ENCODE measurements around the gene EFNA3. TPM values are rescaled to one million over a fixed set of nuclear protein-coding genes. Genes with fewer than 3 reads are reported as not detected.

EFNA3 gene
- 0.66 and 1.9 TPM in 2 replicates for total RNA-seq

GRCh38 chr1:155078469-155079209, at the start of gene EFNA3:
Gene EFNA3, plus strand, starts transcription at chr1:155078837. Its CDS starts 105 bp downstream, at chr1:155078942.

GRCh38 chr1:155033524-155033923, 45.1 kb upstream of the EFNA3 start, which contains the start of the genes DCST1 and DCST2:
Gene DCST1, plus strand, starts transcription at chr1:155033824. Its CDS starts 213 bp downstream, at chr1:155034037.
Gene DCST2, minus strand, starts transcription at chr1:155033781. Its CDS starts 80 bp downstream, at chr1:155033701.

GRCh38 chr1:155050560-155051341, 27.9 kb upstream of the EFNA3 start, which contains the start of gene ADAM15:
Gene ADAM15, plus strand, starts transcription at chr1:155051316. Its CDS starts 71 bp downstream, at chr1:155051387.

GRCh38 chr1:155063550-155064110, 15.0 kb upstream of the EFNA3 start, which contains the start of gene EFNA4:
Gene EFNA4, plus strand, starts transcription at chr1:155063740. Its CDS starts 84 bp downstream, at chr1:155063824.

GRCh38 chr1:155127105-155127966, 48.7 kb downstream of the EFNA3 start, which contains the start of gene EFNA1:
Gene EFNA1, plus strand, starts transcription at chr1:155127876. Its CDS starts 102 bp downstream, at chr1:155127978.

GRCh38 chr1:155135415-155136028, 56.9 kb downstream of the EFNA3 start, which contains the start of gene SLC50A1:
Gene SLC50A1, plus strand, starts transcription at chr1:155135852. Its CDS starts 60 bp downstream, at chr1:155135912.

Small RNA genes within 50 kb of the gene (small RNA-seq; reads per million reads assigned to genes)
- not detected for gene RF00019

Other genes with a start within 250 kb of the EFNA3 start
- gene KCNN3, start 208.6 kb upstream of the EFNA3 start, total RNA-seq: 0.40 and 0.93 TPM in 2 replicates
- 9.2 and 10.5 TPM in 2 replicates for gene PMVK, start 142.1 kb upstream of the EFNA3 start, total RNA-seq
- 41.5 and 42.0 TPM in 2 replicates for gene PBXIP1, start 122.7 kb upstream of the EFNA3 start, total RNA-seq
- 11.3 and 12.6 TPM in 2 replicates for gene PYGO2, start 117.1 kb upstream of the EFNA3 start, total RNA-seq
- 248 and 273 TPM in 2 replicates for gene SHC1, start 108.1 kb upstream of the EFNA3 start, total RNA-seq
- gene CKS1B, start 104.2 kb upstream of the EFNA3 start, total RNA-seq: 116 and 126 TPM in 2 replicates
- gene FLAD1, start 95.5 kb upstream of the EFNA3 start, total RNA-seq: 21.6 and 22.3 TPM in 2 replicates
- 0.40 TPM in 1 of 2 replicates, not detected in the other for gene LENEP, start 85.3 kb upstream of the EFNA3 start, total RNA-seq
- 10.2 and 15.0 TPM in 2 replicates for gene ZBTB7B, start 76.0 kb upstream of the EFNA3 start, total RNA-seq
- gene DCST2, start 45.1 kb upstream of the EFNA3 start, total RNA-seq: 0.29 TPM in 1 of 2 replicates, not detected in the other
- not detected in 2 replicates for gene DCST1, start 45.0 kb upstream of the EFNA3 start, total RNA-seq
- 172 and 268 TPM in 2 replicates for gene ADAM15, start 27.5 kb upstream of the EFNA3 start, total RNA-seq
- 4.0 and 7.0 TPM in 2 replicates for gene EFNA4, start 15.1 kb upstream of the EFNA3 start, total RNA-seq
- gene EFNA1, start 49.0 kb downstream of the EFNA3 start, total RNA-seq: 30.5 and 45.1 TPM in 2 replicates
- gene SLC50A1, start 57.0 kb downstream of the EFNA3 start, total RNA-seq: 24.3 and 39.1 TPM in 2 replicates
- gene DPM3, start 61.7 kb downstream of the EFNA3 start, total RNA-seq: 23.7 and 37.9 TPM in 2 replicates
- 77.7 and 105 TPM in 2 replicates for gene KRTCAP2, start 94.5 kb downstream of the EFNA3 start, total RNA-seq
- gene TRIM46, start 95.0 kb downstream of the EFNA3 start, total RNA-seq: 5.7 and 7.2 TPM in 2 replicates
- gene THBS3, start 129.1 kb downstream of the EFNA3 start, total RNA-seq: 8.5 and 9.1 TPM in 2 replicates
- gene MTX1, start 129.9 kb downstream of the EFNA3 start, total RNA-seq: 36.7 and 43.9 TPM in 2 replicates
- 11.8 and 15.3 TPM in 2 replicates for gene ENTREP3, start 176.6 kb downstream of the EFNA3 start, total RNA-seq
- 36.3 and 45.4 TPM in 2 replicates for gene SCAMP3, start 183.5 kb downstream of the EFNA3 start, total RNA-seq
- 33.8 and 34.6 TPM in 2 replicates for gene CLK2, start 194.7 kb downstream of the EFNA3 start, total RNA-seq
- gene HCN3, start 198.6 kb downstream of the EFNA3 start, total RNA-seq: 0.40 and 0.65 TPM in 2 replicates
- gene PKLR, start 222.6 kb downstream of the EFNA3 start, total RNA-seq: not detected in 2 replicates
- 391 and 487 TPM in 2 replicates for gene FDPS, start 230.0 kb downstream of the EFNA3 start, total RNA-seq
- gene RUSC1, start 242.1 kb downstream of the EFNA3 start, total RNA-seq: 13.7 and 19.6 TPM in 2 replicates